Heart right ventricle (tissue), 16 donors: Measurements from ENCODE around the gene PI4K2A. TPM values are rescaled to one million over a fixed set of nuclear protein-coding genes. Genes with fewer than 3 reads are reported as not detected.

Source experiments
- ATAC-seq, 8 donors: fragments of 200-7000 bp; cut with Tn5 transposase; one replicate each; pipeline ENCODE4 v1.9.1; 2020; ENCODE audit warnings: mild to moderate bottlenecking in 8 of 8, moderate library complexity in 8 of 8, moderate number of reproducible peaks in 1 of 8
- DNase-seq, 2 donors: peaks; one replicate each; pipeline ENCODE4 v3.0.0-alpha.2; 2020
- H3K27ac ChIP-seq, 10 donors: fragments of 200-600 bp; sonication (generic) in 2 of 10; one replicate each; pipeline versions ENCODE4 v1.5.0 to v1.8.0; 2020 to 2022; ENCODE audit warnings: mild to moderate bottlenecking in 3 of 10
- H3K27me3 ChIP-seq, 7 donors: fragments of 200-600 bp; one replicate each; pipeline ENCODE4 v1.8.0; 2021 to 2022; ENCODE audit warnings: mild to moderate bottlenecking in 2 of 7
- H3K36me3 ChIP-seq, 9 donors: fragments of 200-600 bp; sonication (generic) in 1 of 9; one replicate each; pipeline versions ENCODE4 v1.5.0 to v1.8.0; 2020 to 2022; ENCODE audit warnings: mild to moderate bottlenecking in 2 of 9
- H3K4me1 ChIP-seq, 9 donors: fragments of 200-600 bp; sonication (generic) in 1 of 9; one replicate each; pipeline versions ENCODE4 v1.5.0 to v1.8.0; 2020 to 2022; ENCODE audit warnings: mild to moderate bottlenecking in 4 of 9
- H3K4me3 ChIP-seq, 10 donors: fragments of 200-600 bp; sonication (generic) in 2 of 10; one replicate each; pipeline versions ENCODE4 v1.5.0 to v1.8.0; 2020 to 2022; ENCODE audit warnings: mild to moderate bottlenecking in 7 of 10, moderate library complexity in 2 of 10
- H3K9me3 ChIP-seq, 11 donors: fragments of 200-600 bp in 10 of 11; sonication (generic) in 2 of 11; one replicate each; pipeline versions ENCODE4 v1.5.0 to v1.8.0; 2013 to 2022; ENCODE audit warnings: mild to moderate bottlenecking in 2 of 11, control low read depth in 1 of 11, moderate library complexity in 1 of 11
- CTCF ChIP-seq, 9 donors: fragments of 200-600 bp; sonication (generic) in 2 of 9; IDR thresholded peaks; one replicate each; pipeline versions ENCODE4 v1.5.0 to v1.8.0; 2021 to 2022; ENCODE audit warnings: antibody characterized with exemption in 9 of 9, mild to moderate bottlenecking in 5 of 9, moderate library complexity in 1 of 9
- WGBS, 2 donors: extraction: QIAGEN DNeasy Blood & Tissue Kit; methylation state at CpG; one replicate each; pipeline ENCODE4 v1.1.7; 2013; ENCODE audit warnings: inconsistent platforms in 1 of 2; 5-methylcytosine and 5-hydroxymethylcytosine counted together
- intact Hi-C, 10 donors: fragments of 100-400 bp; cut with DNase I; formaldehyde crosslinking; loops; one replicate each; pipeline versions ENCODE4 v1.11.1 to v1.14.2; 2022
- polyA plus RNA-seq, 2 donors: library from polyadenylated mRNA; stranded (reverse); fragments of 200-250 nt; gene quantifications; one replicate each; pipeline ENCODE4 v1.2.3, GENCODE V29; 2013
- total RNA-seq, 10 donors: library from RNA; stranded (reverse); fragmentation: NEBNext Ultra II Directional in 3 of 10; extraction: Animal tissue kit (Norgen Biotek cat#: 25700) in 3 of 10; gene quantifications; one replicate each; pipeline versions ENCODE4 v1.2.1 to v1.2.4, GENCODE V29; 2021 to 2023
- donor health status: Arrhythmogenic right ventricular cardiomyopathy.
- donor health status: ischemic (EF 13 %, LVEDD 7.1; RV severe dilation, severe dysfunction).
- donor health status: healthy with polysubstance abuse.
- donor health status: DM: no; HTN: yes; CAD: no.
- donor health status: DM: no; HTN: no; CAD: no.
- donor health status: ischemic (EF 25% LVEDD 6.9; RV normal size, moderate dysfunction).
- donor health status: ischemic (EF 25% LVEDD 5.7; RV mildly dilated, moderate dysfunction).
- donor health status: healthy.
- donor health status: DM: yes; HTN: yes; CAD: no.
- donor health status: Ischemic cardiomyopathy.
- donor health status: ischemic (EF 35%, LVEDD 5.7; RV mildly dilated, moderate dysfunction).
- donor health status: nonischemic (EF 11% LVEDD 7.7; RV severe dilation, severe dysfunction).
- donor health status: DM: yes; HTN: yes; CAD: no.
- donor health status: PGD.
- donor health status: ischemic (EF 29% LVEDD 5.4; RV normal size, mild dysfunction).
- donor health status: nonischemic (EF 23%, LVEDD 6.1; RV moderate dilation, normal function).

The PI4K2A gene
- total and polyA plus RNA-seq, 12 donors: 5.3 to 20.7 (median 14.2) TPM

GRCh38 chr10:97664282-97664850 is 23.9 kb downstream of the PI4K2A start:
- ATAC-seq: no peak
- peaks cover 0 to 84% (median 23%) of the 10 kb centered on the region in 9 donors for H3K36me3 ChIP-seq
- WGBS, 2 donors: 67 to 77% methylated on average over 1 of the region's 1 CpG

GRCh38 chr10:97666992-97667391 is 26.5 kb downstream of the PI4K2A start:
- no peaks in the 10 kb centered on the region for H3K9me3 ChIP-seq
- no peak overlapping the region for H3K4me3 ChIP-seq
- H3K4me1 ChIP-seq: peaks cover 0 to 4% (median 0%) of the 10 kb centered on the region in 9 donors
- 94 to 98% methylated on average over 7 of the region's 7 CpGs for WGBS, 2 donors
- DNase-seq (no peak), ATAC-seq (no peak)
- no peak overlapping the region for H3K27ac ChIP-seq
- H3K27me3 ChIP-seq: no peaks in the 10 kb centered on the region
- TF ChIP-seq CTCF (IDR thresholded peaks at IDR 0.05): no peak
- intact Hi-C loops: no loop called here
- H3K36me3 ChIP-seq: peaks cover 0 to 100% (median 29%) of the 10 kb centered on the region in 9 donors

More at GRCh38 chr10:97664282-97664850, 23.9 kb downstream of the PI4K2A start:
- DNase-seq: no peak
- Histone ChIP-seq H3K9me3 (no peaks in the 10 kb centered on the region), H3K4me1 (peaks cover 0 to 4% (median 0%) of the 10 kb centered on the region in 9 donors), H3K4me3 (no peak overlapping the region), H3K27ac (no peak overlapping the region), H3K27me3 (no peaks in the 10 kb centered on the region)
- intact Hi-C loops: no loop called here
- no peak for TF ChIP-seq CTCF (IDR thresholded peaks at IDR 0.05)

GRCh38 chr10:97667463-97667862 is 27.0 kb downstream of the PI4K2A start:
- ATAC-seq (no peak), DNase-seq (no peak)
- no peak for TF ChIP-seq CTCF (IDR thresholded peaks at IDR 0.05)
- peaks cover 0 to 99% (median 29%) of the 10 kb centered on the region in 9 donors for H3K36me3 ChIP-seq
- H3K9me3 ChIP-seq: no peaks in the 10 kb centered on the region
- 87% methylated on average over 6 of the region's 6 CpGs for WGBS, 2 donors
- H3K27me3 ChIP-seq: no peaks in the 10 kb centered on the region
- peaks cover 0 to 4% (median 0%) of the 10 kb centered on the region in 9 donors for H3K4me1 ChIP-seq
- no peak overlapping the region for H3K4me3 ChIP-seq
- H3K27ac ChIP-seq: no peak overlapping the region
- intact Hi-C loops: no loop called here

- WGBS, 2 donors: 88 to 89% methylated on average over 1 of the region's 1 CpG
- no peak overlapping the region for H3K4me3 ChIP-seq
- H3K4me1 ChIP-seq: peaks cover 0 to 15% (median 0%) of the 10 kb centered on the region in 9 donors
- no peaks in the 10 kb centered on the region for H3K9me3 ChIP-seq
- DNase-seq (no peak), ATAC-seq (no peak)
- no peak overlapping the region for H3K27ac ChIP-seq
- intact Hi-C loops: loop anchor here in 1 of 10 donors (2.0 kb wide), 1 partner anchor 19 kb away; no protein-coding TSS in a partner anchor
- H3K27me3 ChIP-seq: no peaks in the 10 kb centered on the region
- no peak for TF ChIP-seq CTCF (IDR thresholded peaks at IDR 0.05)
- H3K36me3 ChIP-seq: peaks cover 0 to 99% (median 40%) of the 10 kb centered on the region in 9 donors
Measured at GRCh38 chr10:97669571-97669970, 29.1 kb downstream of the PI4K2A start.
